Left lobe of liver (tissue), 2 donors: ENCODE results near the gene SLC7A7. TPM values are rescaled to one million over a fixed set of nuclear protein-coding genes. Genes with fewer than 3 reads are reported as not detected.
A peak's percentile ranks its signal among the peaks of the same experiment; 100 is the strongest.
"Not testable (repeated sequence)": the region's sequence is repeated elsewhere in the genome, so short reads cannot be mapped to it uniquely, and the experiment has no call there.

Experiments
- ATAC-seq: fragments of 200-7000 bp; cut with Tn5 transposase; one replicate; pipeline ENCODE4 v1.9.1; 2020; ENCODE audit warnings: mild to moderate bottlenecking, moderate library complexity
- DNase-seq: peaks from one replicate; pipeline ENCODE4 v3.0.0-alpha.2; 2020; ENCODE audit warnings: low spot score
- total RNA-seq: library from RNA; stranded (reverse); gene quantifications from one replicate; pipeline ENCODE4 v1.2.1, GENCODE V29; 2021
- donor health status: DM: no; HTN: no; CAD: no; lungs with moderate emphysema.
- donor health status: DM: no; HTN: yes; CAD: no.

Gene SLC7A7
- total RNA-seq, result 6.1 TPM

DNA sequence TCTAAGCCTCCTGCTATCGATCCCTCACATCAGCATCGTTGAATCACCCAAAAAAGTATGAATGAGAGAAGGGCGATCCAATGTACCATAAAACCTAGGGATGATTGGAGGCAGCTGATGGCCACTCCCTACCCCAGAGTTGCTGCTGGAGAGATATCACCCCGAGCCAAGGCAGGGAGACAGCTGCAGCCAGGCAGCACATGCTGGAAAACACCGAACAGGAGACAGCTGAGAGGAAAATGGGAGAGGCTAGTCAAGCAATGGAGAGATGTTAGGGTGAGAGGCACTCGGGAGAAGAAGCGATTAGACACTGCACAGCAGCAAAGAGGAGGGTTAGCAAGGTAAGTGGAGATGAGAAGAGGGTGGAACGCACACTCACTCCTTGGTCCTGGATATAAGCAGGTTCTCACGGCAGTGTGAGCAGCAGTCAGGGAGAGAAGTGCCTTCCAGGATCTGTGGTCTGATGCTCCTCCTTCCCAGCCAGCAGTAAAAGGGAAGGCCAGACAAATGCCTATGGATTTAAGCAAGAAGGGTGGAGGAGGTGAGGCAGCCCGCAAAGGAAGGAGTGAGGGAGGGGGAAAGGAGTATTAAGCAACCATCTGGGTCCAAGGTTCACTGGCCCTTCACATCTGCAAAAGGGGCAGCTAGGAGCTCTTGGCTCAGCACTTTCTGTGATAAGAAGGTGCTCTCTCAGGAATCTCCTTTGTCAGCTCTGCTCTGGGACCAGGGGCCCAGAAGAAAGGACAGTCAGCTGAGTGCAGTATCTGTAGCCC, at the start of gene SLC7A7:
SLC7A7 (minus strand) TSS at position 495 of the 773 bp plus-strand sequence. CDS start 2,037 bp downstream, outside the sequence.
- ATAC-seq, result no peak

DNA sequence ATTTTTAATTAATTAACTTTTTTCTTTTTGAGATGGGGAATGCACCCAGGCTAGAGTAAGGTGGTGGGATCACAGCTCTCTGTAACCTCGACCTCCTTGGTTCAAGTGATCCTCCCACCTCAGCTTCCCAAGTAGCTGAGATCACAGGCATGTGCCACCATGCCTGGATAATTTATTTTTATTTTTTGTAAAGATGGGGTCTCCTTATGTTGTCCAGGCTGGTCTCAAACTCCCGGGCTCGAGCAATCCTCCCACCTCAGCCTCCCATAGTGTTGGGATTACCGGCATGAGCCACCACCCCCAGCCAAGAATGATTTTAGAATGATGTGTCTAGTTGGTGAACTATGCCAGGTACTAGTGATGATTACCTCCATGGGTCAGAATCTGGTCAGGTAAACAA, 49.7 kb upstream of the SLC7A7 start:
- DNase-seq (no peak), ATAC-seq (no peak)

More for the DNA sequence above, at the start of gene SLC7A7:
- DNase-seq, result no peak

DNA sequence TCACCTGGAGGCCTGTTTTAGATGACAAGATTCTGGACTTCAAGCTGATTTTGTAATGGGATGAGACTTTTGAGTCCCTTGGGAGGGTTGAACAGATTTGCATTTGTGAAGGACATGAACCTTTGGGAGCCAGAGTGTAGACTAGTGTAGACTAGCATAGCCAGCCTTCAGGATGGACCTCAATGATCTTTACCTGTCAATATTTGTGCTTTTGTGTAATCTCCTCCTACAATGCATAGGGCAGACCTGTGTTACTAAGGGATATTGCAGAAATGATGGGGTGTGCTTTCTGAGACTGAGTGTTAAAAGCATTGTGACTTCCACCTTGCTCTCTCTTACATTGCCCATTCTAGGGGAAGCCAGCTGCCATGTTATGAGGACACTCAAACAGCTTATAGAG, 46.4 kb upstream of the SLC7A7 start:
- no peak for ATAC-seq
- no peak for DNase-seq

DNA sequence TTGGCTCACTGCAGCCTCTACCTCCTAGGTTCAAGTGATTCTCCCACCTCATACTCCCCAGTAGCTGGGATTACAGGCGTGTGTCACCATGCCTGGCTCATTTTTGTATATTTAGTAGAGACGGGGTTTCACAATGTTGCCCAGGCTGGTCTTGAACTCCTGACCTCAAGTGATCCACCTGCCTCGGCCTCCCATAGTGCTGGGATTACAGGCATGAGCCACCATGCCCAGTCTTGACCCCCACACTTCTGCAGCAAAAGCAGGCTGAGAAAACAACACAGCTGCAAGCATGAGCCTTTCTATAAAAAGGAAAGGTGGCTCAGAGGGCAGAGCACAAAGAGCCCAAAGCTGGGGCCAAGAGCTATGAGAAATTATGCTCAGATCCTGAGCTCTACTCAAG, 45.1 kb upstream of the SLC7A7 start:
- DNase-seq, ATAC-seq: not testable (repeated sequence)

DNA sequence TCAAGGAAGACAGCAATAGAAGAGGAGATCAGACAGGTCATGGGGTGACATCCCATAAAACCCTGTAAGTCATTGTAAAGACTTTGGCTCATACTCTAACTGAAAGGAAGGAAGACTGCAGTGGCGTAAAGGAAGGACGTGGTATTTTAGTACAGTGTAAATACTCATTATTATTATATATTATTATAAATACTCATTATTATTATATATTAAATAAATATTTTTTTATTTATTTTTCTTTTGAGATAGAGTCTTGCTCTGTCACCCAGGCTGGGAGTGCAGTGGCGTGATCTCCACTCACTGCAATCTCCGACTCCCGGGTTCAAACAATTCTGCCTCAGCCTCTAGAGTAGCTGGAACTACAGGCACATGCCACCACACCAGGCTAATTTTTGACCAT, 41.2 kb upstream of the SLC7A7 start:
- no peak for DNase-seq
- ATAC-seq, result no peak

DNA sequence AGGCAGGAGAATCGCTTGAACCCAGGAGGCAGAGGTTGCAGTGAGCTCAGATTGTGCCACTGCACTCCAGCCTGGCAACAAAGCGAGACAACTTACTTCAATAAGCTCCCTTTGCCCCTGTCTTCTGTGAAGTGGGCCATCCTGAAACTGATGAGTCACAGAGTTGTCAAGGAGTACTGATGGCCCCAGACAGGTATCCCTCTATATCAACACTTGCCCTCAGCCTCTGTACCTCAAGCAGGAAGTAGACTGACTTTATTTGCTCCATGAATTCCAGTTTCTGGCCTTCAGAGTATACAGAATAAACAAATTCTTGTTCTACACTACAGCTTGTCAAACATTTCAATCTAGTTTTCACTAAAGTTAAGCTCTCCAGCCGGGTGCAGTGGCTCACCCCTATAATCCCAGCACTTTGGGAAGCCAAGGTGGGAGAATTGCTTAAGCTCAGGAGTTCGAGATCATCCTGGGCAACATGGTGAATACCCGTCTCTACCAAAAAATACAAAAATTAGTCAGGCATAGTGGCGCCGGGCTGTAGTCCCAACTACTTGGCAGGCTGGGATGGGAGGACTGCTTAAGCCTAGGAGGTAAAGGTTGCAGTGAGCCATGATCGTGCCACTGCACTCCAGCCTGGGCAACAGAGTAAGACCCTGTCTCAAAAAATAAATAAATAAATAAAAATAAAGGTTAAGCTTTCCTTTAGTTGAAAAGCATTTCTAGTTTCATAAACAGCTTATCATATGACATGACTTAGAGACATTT, 39.9 kb upstream of the SLC7A7 start:
- DNase-seq, result no peak
- ATAC-seq, result no peak

DNA sequence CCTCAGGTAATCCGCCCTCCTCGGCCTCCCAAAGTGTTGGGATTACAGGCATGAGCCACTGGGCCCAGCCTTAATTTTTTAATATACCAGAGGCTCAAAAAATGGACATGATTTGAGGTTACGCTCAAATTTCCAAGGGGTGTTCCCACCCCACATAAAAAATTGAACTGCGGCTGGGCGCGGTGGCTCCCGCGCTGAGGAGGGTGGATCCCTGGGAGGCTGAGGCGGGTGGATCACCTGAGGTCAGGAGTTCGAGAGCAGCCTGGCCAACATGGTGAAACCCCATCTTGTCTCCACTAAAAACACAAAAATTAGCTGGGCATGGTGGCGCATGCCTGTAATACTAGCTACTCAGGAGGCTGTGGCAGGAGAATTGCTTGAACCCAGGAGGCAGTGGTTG, 39.1 kb upstream of the SLC7A7 start:
- DNase-seq, ATAC-seq: not testable (repeated sequence)

DNA sequence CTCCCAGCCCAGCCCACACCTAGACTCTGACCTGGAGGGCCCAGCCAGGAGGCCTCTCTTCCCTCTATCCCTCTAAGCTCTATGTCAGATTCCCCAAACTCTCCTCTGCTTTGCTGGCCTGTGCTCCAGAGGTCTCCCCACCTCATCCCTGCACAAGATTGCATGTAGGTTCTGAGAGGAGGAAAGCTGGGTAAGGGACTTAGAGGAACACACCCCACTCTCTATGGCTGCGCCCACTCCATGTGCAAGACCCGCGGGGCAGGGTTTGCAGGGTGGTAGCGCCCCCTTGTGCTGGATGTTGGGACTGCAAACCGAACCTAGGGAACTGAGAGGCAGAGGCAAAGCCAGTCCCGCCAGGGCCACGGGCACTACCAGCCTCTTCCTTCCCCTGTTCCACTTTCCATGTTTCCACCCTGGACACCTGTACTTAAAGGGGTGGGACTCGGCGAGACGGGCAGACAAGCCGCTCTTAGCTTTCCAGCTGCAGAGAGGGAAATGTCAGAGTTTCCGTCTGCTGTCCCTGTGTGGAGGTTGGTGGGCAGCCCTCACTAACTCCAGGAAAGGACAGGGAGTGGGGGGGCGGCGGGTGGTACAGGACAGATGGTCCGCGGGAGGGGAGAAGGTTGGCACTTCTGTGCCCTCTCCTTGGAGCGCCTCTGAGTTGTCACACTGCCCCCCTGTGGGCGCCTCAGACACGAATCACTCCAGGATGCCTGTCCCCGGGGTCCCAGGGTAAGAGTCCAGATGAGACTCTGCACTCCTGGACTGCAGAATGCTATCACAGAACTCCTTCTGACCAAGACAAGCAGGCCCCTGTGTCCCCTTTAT, 37.9 kb upstream of the SLC7A7 start:
- peak; percentile 92 for DNase-seq
- ATAC-seq, result peak; percentile 93

DNA sequence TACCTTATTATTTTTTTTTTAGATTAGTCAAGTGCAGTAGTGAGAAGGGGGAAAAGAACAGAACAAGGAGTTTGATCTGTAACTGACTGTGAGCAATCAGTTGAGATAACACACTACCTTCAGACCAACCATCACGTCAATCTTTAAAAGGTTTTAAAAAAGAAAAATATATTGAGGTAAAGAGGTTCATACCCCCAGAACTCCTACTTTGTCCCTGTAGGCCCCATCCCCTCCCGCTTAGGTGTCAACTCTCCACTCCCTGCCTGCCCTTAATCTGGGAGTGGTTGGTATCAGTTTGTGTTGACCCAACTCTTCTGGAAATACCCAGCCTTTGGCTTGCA, 37.3 kb upstream of the SLC7A7 start:
- ATAC-seq (no peak), DNase-seq (no peak)

DNA sequence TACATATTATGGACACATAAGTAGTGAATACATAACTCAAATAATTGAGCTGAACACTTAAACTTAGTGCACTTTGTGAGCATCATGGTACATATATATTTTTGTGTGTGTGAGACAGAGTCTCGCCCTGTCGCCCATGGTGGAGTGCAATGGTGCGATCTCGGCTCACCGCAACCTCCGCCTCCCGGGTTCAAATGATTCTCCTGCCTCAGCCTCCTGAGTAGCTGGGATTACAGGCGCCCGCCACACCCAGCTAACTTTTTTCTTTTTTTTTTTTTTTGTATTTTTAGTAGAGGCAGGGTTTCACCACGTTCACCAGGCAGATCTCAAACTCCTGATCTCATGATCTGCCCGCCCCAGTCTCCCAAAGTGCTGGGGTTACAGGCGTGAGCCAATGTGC, 36.9 kb upstream of the SLC7A7 start:
- not testable (repeated sequence) for ATAC-seq, DNase-seq

DNA sequence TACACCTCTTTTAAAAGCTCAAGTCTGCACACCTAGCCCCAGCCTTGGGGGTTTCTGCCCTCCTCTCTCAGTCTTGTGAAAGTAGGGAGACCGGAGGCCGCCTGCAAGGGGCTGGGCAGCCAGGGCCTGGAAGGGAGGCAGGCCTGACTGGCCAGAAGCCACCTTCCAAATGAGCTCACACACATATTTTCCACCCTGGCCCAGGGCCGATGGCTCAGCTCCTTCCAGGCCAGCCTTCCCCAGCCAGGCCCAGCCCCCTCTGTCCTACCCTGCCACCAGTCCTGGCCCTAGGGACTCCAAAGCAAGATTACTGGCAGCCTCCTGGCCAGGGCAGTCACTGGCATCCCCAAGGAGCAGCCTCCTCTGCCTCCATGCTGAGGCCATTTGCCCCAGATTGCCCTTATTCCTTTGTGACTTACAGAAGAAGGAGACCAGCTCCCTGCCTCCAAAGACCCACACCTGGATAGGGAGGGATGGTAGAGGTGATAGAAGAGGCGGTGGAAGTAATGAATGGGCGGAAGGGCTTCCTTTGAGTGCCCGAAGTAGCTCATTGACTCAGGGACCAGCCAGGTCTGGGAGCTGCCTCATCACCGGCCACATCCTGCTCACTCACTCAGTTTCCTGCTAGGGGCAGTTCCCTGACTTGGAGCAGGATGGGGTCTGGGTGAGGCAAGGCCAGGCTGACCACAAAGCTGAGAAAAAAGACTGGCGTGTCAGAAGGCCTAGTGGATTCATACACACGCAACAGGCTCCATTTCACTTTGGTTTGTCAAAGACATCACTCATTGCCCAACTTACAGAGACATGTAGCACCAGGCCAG, 35.9 kb upstream of the SLC7A7 start:
- DNase-seq (peak; percentile 69), ATAC-seq (peak; percentile 25)

DNA sequence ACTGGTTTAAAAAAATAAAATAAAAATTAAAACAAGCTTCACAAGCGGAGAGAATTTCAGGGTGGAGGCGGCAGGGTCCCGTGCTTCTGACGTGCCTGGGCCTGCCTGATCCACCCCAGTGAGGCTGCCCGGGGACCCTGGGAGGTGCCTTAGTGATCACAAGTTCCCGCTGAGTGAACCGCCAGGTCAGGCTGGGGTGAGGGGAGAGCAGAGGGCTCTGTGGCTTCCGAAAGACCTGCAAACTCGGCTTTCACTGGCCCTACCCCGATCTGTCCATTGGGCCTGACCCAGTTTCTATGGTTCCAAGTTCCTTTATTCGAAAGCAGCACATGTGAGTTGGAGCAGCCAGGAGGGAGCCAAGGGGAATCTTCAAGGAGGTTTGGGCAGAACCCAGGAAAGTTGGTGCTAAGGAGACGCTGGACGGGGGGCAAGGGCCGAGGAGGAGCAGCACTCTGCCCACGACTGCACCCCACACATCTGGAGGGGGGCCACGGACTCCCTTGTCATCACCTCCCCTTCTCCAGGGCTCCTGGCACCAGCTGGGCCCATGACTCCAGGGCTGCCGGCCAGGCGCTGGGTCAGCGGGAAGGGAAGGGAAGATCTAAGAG, 34.1 kb upstream of the SLC7A7 start:
- DNase-seq (no peak), ATAC-seq (no peak)

DNA sequence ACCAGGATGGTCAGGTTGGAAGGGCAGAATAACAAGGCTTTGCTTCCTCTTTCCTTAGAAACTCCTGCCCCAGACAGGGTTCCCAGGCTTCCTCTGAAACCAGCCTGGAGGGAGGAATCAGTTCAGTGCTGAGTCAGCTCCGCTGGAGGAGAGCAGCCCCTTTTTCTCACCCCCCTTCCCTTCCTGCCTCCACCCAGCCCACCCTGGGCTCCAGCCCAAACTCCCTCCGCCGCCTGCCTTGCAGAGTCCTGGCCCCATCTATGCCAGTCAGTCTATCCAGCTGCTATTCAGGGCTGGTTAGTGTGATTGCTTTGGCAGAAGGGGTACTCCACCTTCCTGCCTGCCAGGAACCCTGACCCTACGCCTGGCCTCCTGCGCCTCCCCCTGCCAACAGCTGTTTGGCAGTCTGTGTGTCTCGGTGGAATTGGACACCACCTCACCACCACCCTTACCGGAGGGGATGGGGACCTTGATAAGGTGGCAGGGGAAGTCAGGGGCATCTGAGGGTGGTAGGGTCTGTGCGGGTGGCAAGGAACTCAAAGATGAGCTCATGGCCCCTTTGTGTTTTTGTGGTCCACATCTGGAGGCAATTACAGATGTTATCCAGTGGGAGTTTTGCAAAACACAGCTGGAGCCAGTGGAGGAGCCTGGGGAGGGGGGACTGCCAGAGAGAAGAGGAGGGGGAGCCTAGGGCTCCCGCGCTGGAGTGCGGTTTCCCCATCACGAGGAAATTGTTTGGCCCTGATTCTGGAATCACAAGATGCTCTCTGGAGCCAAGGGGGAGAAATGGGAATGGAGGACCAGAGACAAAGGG, 33.3 kb upstream of the SLC7A7 start:
- no peak for ATAC-seq
- no peak for DNase-seq

DNA sequence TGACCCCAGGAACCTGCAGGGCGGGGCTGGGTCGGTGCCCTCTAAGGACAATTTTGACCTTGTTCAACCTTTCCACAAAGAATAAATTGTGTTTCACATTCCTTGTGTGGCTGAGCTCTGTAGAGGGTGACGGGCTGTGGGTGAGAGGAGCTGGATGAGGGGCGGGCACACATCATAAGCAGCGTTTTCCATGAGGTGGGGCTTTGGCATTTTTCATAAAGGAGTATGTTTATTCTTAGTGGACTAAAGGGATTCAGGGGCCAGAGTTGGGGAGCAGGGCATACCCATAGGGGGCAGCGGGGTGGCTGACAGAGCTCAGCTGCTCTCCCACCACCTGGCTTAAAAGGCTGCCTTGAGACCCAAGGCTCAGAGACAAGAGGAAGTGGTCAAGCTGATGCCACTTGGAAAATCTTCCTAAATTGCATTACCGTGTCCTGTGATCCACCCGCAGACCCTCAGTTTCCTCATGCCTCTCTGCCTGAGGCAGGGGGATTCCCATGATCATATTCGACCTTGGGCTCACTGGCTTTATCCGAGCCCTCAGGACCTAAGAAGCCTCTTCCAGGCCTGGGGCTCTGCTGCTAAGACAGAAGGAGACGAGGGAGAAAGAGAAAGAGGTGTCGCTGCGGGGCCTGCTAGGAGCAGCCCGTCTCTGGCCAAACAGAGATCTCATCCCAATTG, 32.6 kb upstream of the SLC7A7 start:
- ATAC-seq, result no peak
- no peak for DNase-seq

DNA sequence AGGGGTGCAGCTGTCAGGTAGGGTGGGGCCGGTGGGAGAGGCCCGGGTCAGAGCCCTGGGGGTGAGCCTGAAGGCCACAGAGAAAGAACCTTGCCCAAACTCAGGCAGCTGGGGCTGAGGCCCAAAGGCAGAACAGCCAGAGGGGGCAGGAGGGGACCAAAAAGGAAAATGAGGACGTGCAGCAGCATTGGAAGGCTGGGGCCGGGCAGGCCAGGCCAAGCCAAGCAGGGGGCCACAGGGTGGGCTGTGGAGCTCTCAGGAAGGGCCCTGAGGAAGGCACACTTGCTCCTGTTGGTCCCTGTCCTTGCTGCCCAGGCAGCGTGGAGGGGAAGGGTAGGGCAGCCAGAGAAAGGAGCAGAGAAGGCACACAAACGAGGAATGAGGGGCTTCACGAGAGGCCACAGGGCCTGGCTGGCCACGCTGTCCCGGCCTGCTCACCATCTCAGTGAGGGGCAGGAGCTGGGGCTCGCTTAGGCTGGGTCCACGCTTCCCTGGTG, 31.6 kb upstream of the SLC7A7 start:
- ATAC-seq (no peak), DNase-seq (no peak)

DNA sequence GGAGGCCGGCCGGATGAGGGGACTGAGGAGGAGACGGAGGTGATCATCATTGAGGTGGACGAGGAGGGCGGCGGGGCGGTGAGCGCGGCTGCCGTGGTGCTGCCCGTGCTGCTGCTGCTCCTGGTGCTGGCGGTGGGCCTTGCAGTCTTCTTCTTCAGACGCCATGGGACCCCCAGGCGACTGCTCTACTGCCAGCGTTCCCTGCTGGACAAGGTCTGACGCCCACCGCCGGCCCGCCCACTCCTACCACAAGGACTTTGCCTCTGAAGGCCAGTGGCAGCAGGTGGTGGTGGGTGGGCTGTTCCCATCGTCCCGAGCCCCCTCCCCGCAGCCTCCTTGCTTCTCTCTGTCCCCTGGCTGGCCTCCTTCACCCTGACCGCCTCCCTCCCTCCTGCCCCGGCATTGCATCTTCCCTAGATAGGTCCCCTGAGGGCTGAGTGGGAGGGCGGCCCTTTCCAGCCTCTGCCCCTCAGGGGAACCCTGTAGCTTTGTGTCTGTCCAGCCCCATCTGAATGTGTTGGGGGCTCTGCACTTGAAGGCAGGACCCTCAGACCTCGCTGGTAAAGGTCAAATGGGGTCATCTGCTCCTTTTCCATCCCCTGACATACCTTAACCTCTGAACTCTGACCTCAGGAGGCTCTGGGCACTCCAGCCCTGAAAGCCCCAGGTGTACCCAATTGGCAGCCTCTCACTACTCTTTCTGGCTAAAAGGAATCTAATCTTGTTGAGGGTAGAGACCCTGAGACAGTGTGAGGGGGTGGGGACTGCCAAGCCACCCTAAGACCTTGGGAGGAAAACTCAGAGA, 30.8 kb upstream of the SLC7A7 start:
- ATAC-seq, result no peak
- DNase-seq, result no peak

DNA sequence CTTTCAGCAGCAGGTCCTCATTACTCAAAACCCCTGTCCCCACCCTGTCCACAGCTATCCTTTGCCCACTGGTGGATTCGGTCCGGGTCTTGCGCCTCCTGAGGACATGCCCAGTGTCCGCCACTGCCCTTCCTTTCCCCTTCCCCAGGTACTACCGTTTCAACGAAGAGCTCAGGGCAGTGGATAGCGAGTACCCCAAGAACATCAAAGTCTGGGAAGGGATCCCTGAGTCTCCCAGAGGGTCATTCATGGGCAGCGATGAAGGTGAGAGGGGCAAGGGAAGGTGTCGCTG, 29.8 kb upstream of the SLC7A7 start:
- no peak for DNase-seq
- no peak for ATAC-seq
